ENCODE measurements around the gene COL23A1.

The COL23A1 gene

GRCh38 chr5:178212241-178213002, 377.8 kb downstream of the COL23A1 start:
- in situ Hi-C loops (cut with MboI; ENCODE audit: low pct_unique_long_range_greater_than_20kb, low sequenced_read_pairs, unreplicated experiment), result no loop called here
- TF ChIP-seq, protein P1, sequence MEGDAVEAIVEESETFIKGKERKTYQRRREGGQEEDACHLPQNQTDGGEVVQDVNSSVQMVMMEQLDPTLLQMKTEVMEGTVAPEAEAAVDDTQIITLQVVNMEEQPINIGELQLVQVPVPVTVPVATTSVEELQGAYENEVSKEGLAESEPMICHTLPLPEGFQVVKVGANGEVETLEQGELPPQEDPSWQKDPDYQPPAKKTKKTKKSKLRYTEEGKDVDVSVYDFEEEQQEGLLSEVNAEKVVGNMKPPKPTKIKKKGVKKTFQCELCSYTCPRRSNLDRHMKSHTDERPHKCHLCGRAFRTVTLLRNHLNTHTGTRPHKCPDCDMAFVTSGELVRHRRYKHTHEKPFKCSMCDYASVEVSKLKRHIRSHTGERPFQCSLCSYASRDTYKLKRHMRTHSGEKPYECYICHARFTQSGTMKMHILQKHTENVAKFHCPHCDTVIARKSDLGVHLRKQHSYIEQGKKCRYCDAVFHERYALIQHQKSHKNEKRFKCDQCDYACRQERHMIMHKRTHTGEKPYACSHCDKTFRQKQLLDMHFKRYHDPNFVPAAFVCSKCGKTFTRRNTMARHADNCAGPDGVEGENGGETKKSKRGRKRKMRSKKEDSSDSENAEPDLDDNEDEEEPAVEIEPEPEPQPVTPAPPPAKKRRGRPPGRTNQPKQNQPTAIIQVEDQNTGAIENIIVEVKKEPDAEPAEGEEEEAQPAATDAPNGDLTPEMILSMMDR (IDR thresholded peaks at IDR 0.05; ENCODE audit: extremely low read depth, insufficient read depth, missing control alignments), result no peak
- no peak for DNase-seq (ENCODE audit: low spot score)

GRCh38 chr5:178211095-178212048, 378.8 kb downstream of the COL23A1 start:
- in situ Hi-C loops (cut with MboI; ENCODE audit: low pct_unique_long_range_greater_than_20kb, low sequenced_read_pairs, unreplicated experiment), result no loop called here
- DNase-seq (ENCODE audit: low spot score), result no peak
- TF ChIP-seq, protein P1 (IDR thresholded peaks at IDR 0.05; ENCODE audit: extremely low read depth, insufficient read depth, missing control alignments), result no peak

GRCh38 chr5:178210686-178211085, 379.5 kb downstream of the COL23A1 start:
- in situ Hi-C loops (cut with MboI; ENCODE audit: low pct_unique_long_range_greater_than_20kb, low sequenced_read_pairs, unreplicated experiment), result no loop called here
- TF ChIP-seq, protein P1 (IDR thresholded peaks at IDR 0.05; ENCODE audit: extremely low read depth, insufficient read depth, missing control alignments), result no peak

DNA sequence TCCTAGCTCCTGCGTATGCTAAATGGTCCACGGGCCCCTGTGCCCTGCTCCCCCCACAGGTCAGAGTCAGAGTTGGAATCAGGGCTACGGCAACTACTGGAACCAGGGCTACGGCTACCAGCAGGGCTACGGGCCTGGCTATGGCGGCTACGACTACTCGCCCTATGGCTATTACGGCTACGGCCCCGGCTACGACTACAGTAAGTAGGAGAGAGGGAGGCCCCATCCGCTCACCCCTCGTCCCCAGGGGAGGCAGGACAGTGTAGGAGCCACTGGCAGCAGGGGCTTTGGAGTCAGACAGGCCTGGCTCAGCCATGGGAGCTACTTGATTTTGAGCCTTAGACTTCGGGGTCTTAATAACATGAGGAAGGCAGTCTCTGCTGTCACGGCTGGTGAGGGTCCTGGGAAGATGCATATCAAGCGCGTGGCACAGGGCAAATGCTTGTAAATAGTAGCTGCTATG, 380.1 kb downstream of the COL23A1 start:
- in situ Hi-C loops (cut with MboI; ENCODE audit: low pct_unique_long_range_greater_than_20kb, low sequenced_read_pairs, unreplicated experiment), result no loop called here
- TF ChIP-seq, protein P1 (IDR thresholded peaks at IDR 0.05; ENCODE audit: extremely low read depth, insufficient read depth, missing control alignments), result no peak
- DNase-seq (ENCODE audit: low spot score), result no peak

More at GRCh38 chr5:178210686-178211085, 379.5 kb downstream of the COL23A1 start:
- no peak for DNase-seq (ENCODE audit: low spot score)

GRCh38 chr5:178209334-178210072, 380.7 kb downstream of the COL23A1 start:
- in situ Hi-C loops (cut with MboI; ENCODE audit: low pct_unique_long_range_greater_than_20kb, low sequenced_read_pairs, unreplicated experiment), result no loop called here
- TF ChIP-seq, protein P1 (IDR thresholded peaks at IDR 0.05; ENCODE audit: extremely low read depth, insufficient read depth, missing control alignments), result no peak
- DNase-seq (ENCODE audit: low spot score), result no peak

All from GM13977 (cell line).